Pancreas (tissue), 10 donors: ENCODE data around the gene S100A10. TPM values are rescaled to one million over a fixed set of nuclear protein-coding genes. Genes with fewer than 3 reads are reported as not detected.

ENCODE experiments used
- ATAC-seq, 4 donors: fragments of 200-7000 bp; cut with Tn5 transposase; one replicate each; pipeline versions ENCODE4 v1.8.0 to v1.9.1; 2020; ENCODE audit warnings: mild to moderate bottlenecking in 4 of 4, moderate library complexity in 4 of 4
- DNase-seq, 6 donors: peaks; one replicate each; pipeline ENCODE4 v3.0.0-alpha.2; 2020
- FAIRE-seq: peaks from 2 replicates; lab custom pipeline; 2012; peaks lifted over from hg19 to GRCh38; lab: Jason Lieb, UNC
- H3K27ac ChIP-seq, 4 donors: fragments of 200-600 bp; sonication (generic); 1 replicate in 3 of 4; 2 replicates in 1 of 4; pipeline versions ENCODE4 v1.5.0 to v1.8.0; 2020
- H3K27me3 ChIP-seq, 4 donors: fragments of 200-600 bp; one replicate each; pipeline ENCODE4 v1.8.0; 2021
- H3K36me3 ChIP-seq, 3 donors: fragments of 200-600 bp; sonication (generic) in 1 of 3; one replicate each; pipeline versions ENCODE4 v1.5.0 to v1.8.0; 2020 to 2021
- H3K4me1 ChIP-seq, 3 donors: fragments of 200-600 bp; one replicate each; pipeline ENCODE4 v1.8.0; 2021
- H3K4me3 ChIP-seq, 4 donors: fragments of 200-600 bp; sonication (generic) in 2 of 4; one replicate each; pipeline versions ENCODE4 v1.5.0 to v1.8.0; 2020 to 2021
- H3K9me3 ChIP-seq, 4 donors: fragments of 200-600 bp; one replicate each; pipeline ENCODE4 v1.8.0; 2021
- CTCF ChIP-seq, 4 donors: fragments of 200-600 bp; sonication (generic) in 3 of 4; IDR thresholded peaks; one replicate each; pipeline versions ENCODE4 v1.5.0 to v1.8.0; 2021; ENCODE audit warnings: antibody characterized with exemption in 4 of 4
- WGBS, 2 donors: extraction: QIAGEN DNeasy Blood & Tissue Kit; methylation state at CpG; one replicate each; pipeline ENCODE4 v1.1.7; 2013; 5-methylcytosine and 5-hydroxymethylcytosine counted together
- intact Hi-C, 3 donors: fragments of 100-400 bp; cut with DNase I; formaldehyde crosslinking; loops; one replicate each; pipeline versions ENCODE4 v1.11.1 to v1.14.2; 2022
- polyA plus RNA-seq, 2 donors: library from polyadenylated mRNA; stranded (reverse); fragments of 200-250 nt; gene quantifications; one replicate each; pipeline ENCODE4 v1.2.3, GENCODE V29; 2013
- total RNA-seq, 6 donors: library from RNA; stranded (reverse); fragmentation: NEBNext Ultra II Directional in 4 of 6; extraction: Animal tissue kit (Norgen Biotek cat#: 25700) in 4 of 6; gene quantifications; one replicate each; pipeline versions ENCODE4 v1.2.1 to v1.2.4, GENCODE V29; 2021 to 2023
- donor health status: healthy with polysubstance abuse.
- donor health status: DM: no; HTN: no; CAD: no; lungs with moderate emphysema.
- donor health status: DM: no; HTN: no; CAD: no.
- donor health status: control.
- donor health status: control.
- donor health status: Bipolar disorder and iron deficiency.
- donor health status: DM: yes; HTN: yes; CAD: no.
- donor health status: DM: no; HTN: no; CAD: no.
- donor health status: DM: no; HTN: no; CAD: no.
- donor health status: DM: yes; HTN: yes; CAD: no.

The S100A10 gene
- total and polyA plus RNA-seq, 8 donors, result 34.3 to 269 (median 117) TPM

GRCh38 chr1:151994956-151995355 lies 1.3 kb upstream of the S100A10 start:
- no peak for ATAC-seq
- intact Hi-C loops, result loop anchor here in 1 of 3 donors (5.0 kb wide), 1 partner anchor 63 kb away; no protein-coding TSS in a partner anchor
- Histone ChIP-seq H3K9me3 (no peaks in the 10 kb centered on the region), H3K4me3 (no peak overlapping the region), H3K36me3 (no peaks in the 10 kb centered on the region), H3K27me3 (no peaks in the 10 kb centered on the region), H3K4me1 (peaks cover 0 to 22% (median 13%) of the 10 kb centered on the region in 3 donors), H3K27ac (peak overlapping the region in 1 of 4 donors; percentile 91)
- no peak for FAIRE-seq
- no peak for TF ChIP-seq CTCF (IDR thresholded peaks at IDR 0.05)
- DNase-seq, result peak in 1 of 6 donors; percentile 23
- WGBS, 2 donors, result 67 to 78% methylated on average over 6 of the region's 6 CpGs

GRCh38 chr1:151993084-151993733 lies 450 bp downstream of the S100A10 start:
- H3K4me1 ChIP-seq, result peaks cover 0 to 33% (median 17%) of the 10 kb centered on the region in 3 donors
- no peak for TF ChIP-seq CTCF (IDR thresholded peaks at IDR 0.05)
- DNase-seq (peak in 3 of 6 donors; percentile 34 to 70 (median 66)), ATAC-seq (peak in 3 of 4 donors; percentile 15 to 29 (median 28)), FAIRE-seq (no peak)
- intact Hi-C loops, result no loop called here
- H3K36me3 ChIP-seq, result no peaks in the 10 kb centered on the region
- no peaks in the 10 kb centered on the region for H3K27me3 ChIP-seq
- H3K9me3 ChIP-seq, result no peaks in the 10 kb centered on the region
- H3K4me3 ChIP-seq, result peak overlapping the region; percentile 53 to 73 (median 58)
- 6 to 20% methylated on average over 38 to 50 of the region's 50 CpGs for WGBS, 2 donors
- peak overlapping the region; percentile 84 to 95 (median 89) for H3K27ac ChIP-seq

GRCh38 chr1:151992303-151993083 lies 1.2 kb downstream of the S100A10 start:
- Histone ChIP-seq H3K27ac (peak overlapping the region; percentile 84 to 95 (median 89)), H3K9me3 (no peaks in the 10 kb centered on the region), H3K27me3 (no peaks in the 10 kb centered on the region), H3K36me3 (no peaks in the 10 kb centered on the region), H3K4me3 (peak overlapping the region; percentile 53 to 73 (median 58)), H3K4me1 (peaks cover 0 to 35% (median 17%) of the 10 kb centered on the region in 3 donors)
- DNase-seq (peak; percentile 66 to 90 (median 81)), ATAC-seq (peak; percentile 27 to 72 (median 63)), FAIRE-seq (no peak)
- WGBS, 2 donors, result 21 to 26% methylated on average over 21 of the region's 21 CpGs
- intact Hi-C loops, result no loop called here
- no peak for TF ChIP-seq CTCF (IDR thresholded peaks at IDR 0.05)

DNA sequence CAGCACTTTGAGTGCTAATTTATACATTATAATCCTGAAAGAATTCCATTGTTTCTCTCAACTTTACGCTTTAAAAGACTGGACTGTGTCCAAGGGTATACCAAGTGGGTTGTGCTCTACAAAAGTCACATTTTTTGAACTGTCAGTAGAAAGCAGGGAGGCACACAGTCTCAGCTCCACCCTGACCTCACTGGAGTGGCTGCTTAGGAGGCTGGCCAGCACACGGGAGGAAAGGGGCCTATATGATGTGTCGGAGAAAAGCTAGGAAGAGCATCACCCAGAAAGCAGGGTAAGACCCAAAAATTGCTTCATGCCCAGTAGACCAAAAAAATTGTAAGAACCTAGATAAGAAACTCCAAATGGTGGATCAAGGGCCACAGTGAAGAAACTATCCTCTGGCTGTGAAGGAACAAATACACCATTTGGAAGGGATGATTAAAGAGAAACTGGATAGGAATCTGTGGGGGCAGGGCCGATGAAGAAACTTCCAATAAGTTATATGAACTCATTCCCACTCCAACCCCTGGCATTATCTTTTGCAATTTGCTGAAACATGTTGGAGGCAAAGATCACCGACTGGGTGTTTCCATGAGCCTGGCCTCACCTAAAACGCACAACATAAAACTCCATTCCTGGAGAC lies 1.9 kb downstream of the S100A10 start:
- H3K4me1 ChIP-seq, result peaks cover 0 to 35% (median 17%) of the 10 kb centered on the region in 3 donors
- TF ChIP-seq CTCF (IDR thresholded peaks at IDR 0.05), result no peak
- intact Hi-C loops, result no loop called here
- FAIRE-seq (no peak), ATAC-seq (no peak), DNase-seq (no peak)
- no peaks in the 10 kb centered on the region for H3K9me3 ChIP-seq
- peak overlapping the region; percentile 84 to 95 (median 89) for H3K27ac ChIP-seq
- WGBS, 2 donors, result 41 to 43% methylated on average over 6 of the region's 6 CpGs
- no peaks in the 10 kb centered on the region for H3K36me3 ChIP-seq
- H3K27me3 ChIP-seq, result no peaks in the 10 kb centered on the region
- peak overlapping the region in 3 of 4 donors; percentile 53 to 73 (median 58) for H3K4me3 ChIP-seq
